Activated CD4-positive, alpha-beta T cell treated with anti-CD3 and anti-CD28 coated beads, Interleukin-2, amount 10 ng/mL, durations not matched to agents 24 days and 14 days (primary cell): ENCODE results near the gene IL17C. TPM values are rescaled to one million over a fixed set of nuclear protein-coding genes. Genes with fewer than 3 reads are reported as not detected.

Experiments
- DNase-seq: peaks from one replicate; pipeline ENCODE4 v3.0.0; 2022
- H3K27ac Mint-ChIP-seq: one replicate; pipeline ENCODE4 v1.8.0; 2022; ENCODE audit warnings: mild to moderate bottlenecking, mixed read lengths
- H3K27me3 Mint-ChIP-seq: one replicate; pipeline ENCODE4 v1.8.0; 2022; ENCODE audit warnings: mixed read lengths
- H3K36me3 Mint-ChIP-seq: one replicate; pipeline ENCODE4 v1.8.0; 2022; ENCODE audit warnings: low read depth, mild to moderate bottlenecking, mixed read lengths
- H3K4me1 Mint-ChIP-seq: one replicate; pipeline ENCODE4 v1.8.0; 2021; ENCODE audit warnings: mixed read lengths
- H3K4me3 Mint-ChIP-seq: one replicate; pipeline ENCODE4 v1.8.0; 2022; ENCODE audit warnings: mild to moderate bottlenecking, moderate library complexity, mixed read lengths
- H3K9me3 Mint-ChIP-seq: one replicate; pipeline ENCODE4 v1.8.0; 2021; ENCODE audit warnings: mixed read lengths
- intact Hi-C: fragments of 100-400 bp; cut with micrococcal nuclease; formaldehyde crosslinking; loops from one replicate; pipeline ENCODE4 v1.15.1; 2023
- total RNA-seq: library from RNA; stranded (reverse); gene quantifications from 2 replicates; pipeline ENCODE4 v1.2.3, GENCODE V29; 2022

The IL17C gene
- total RNA-seq, 1 donor from 2014 or later, result not detected

DNA sequence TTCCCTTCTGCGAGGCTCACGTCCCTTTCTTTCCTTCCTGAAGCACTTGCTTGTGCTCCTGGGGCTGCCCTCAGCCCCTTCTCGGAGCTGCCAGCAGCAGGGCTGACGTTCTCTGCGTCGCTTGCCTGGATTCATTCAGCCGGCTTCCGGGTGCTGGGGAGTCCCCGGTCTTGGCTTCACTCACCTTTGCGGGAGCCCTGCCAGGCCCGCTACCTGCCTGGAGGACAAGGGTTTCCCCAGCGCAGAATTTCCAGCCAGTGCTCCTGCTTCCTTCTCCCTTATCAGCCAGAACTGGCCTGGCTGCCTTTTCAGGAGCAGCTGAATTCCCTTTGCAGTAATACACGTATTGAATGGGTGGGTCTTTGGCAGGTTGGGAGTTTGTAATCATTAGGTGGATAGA is 22.1 kb upstream of the IL17C start:
- intact Hi-C loops, result no loop called here
- DNase-seq, result no peak
- H3K27ac Mint-ChIP-seq, result no peak overlapping the region
- H3K9me3 Mint-ChIP-seq, result no peaks in the 10 kb centered on the region
- peaks cover 17% of the 10 kb centered on the region for H3K4me1 Mint-ChIP-seq
- peaks cover 24% of the 10 kb centered on the region for H3K36me3 Mint-ChIP-seq
- H3K4me3 Mint-ChIP-seq, result no peak overlapping the region
- H3K27me3 Mint-ChIP-seq, result no peaks in the 10 kb centered on the region

DNA sequence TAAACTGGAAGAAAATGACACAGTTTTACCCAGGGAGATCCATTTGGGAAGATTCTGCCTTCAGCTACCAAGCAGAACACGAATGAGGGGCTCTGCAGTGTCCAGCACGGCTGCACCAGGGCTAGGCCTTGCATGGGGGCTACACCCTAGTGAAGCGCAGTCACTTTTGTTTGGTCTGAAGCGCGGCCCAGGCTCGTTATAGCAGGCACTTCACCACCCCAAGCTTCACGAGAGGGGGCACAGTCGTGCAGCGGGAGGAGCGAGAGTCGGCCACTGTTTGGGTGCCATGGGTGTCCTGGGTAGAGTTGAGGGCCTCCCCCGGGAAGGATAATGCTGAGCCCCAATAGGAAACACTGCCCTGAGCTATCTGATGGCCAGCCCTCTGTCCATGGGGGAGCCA is 21.6 kb upstream of the IL17C start:
- H3K36me3 Mint-ChIP-seq, result peaks cover 24% of the 10 kb centered on the region

DNA sequence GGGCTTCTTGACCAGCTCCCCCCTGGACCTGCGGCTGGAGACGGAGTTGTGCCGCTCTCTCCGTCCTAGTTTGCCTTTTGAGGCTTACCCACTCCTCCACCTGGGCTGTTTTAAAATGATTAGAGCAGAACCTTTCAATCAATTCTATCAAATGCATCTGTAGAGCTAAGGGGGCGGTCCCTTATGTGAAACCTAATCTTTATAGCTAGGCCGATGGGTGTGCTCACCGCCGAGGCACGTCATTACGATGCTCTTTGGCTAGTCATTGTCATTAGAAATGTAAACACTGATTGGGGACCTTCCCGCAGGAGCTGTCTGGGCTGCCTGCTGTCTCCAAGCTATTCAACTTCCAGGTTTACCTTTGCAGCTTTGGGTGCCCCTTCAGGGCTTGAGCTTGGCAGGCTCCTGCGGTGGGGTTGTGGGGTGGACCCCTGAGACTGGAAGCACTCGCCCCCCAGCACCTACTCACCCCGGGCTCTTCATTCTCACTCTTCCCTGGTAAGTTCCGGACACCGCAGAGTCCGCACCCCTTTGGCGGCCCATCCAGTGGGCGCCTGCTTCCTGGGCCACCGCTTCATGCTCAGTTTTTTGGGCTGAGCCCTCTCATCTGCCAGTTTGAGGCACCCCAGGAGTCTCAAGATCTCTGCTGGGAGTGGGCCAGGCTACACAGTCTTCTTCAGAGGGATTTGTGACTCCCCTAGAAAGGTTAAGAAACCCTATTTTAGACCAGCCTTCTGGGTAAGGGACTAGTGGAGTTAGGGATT is 20.9 kb upstream of the IL17C start:
- no peak for DNase-seq
- H3K9me3 Mint-ChIP-seq, result no peaks in the 10 kb centered on the region
- H3K4me1 Mint-ChIP-seq, result peaks cover 17% of the 10 kb centered on the region
- H3K27me3 Mint-ChIP-seq, result no peaks in the 10 kb centered on the region
- peaks cover 26% of the 10 kb centered on the region for H3K36me3 Mint-ChIP-seq
- no peak overlapping the region for H3K27ac Mint-ChIP-seq
- intact Hi-C loops, result no loop called here
- no peak overlapping the region for H3K4me3 Mint-ChIP-seq

More for the DNA sequence above, 21.6 kb upstream of the IL17C start:
- no peak for DNase-seq
- Mint-ChIP-seq H3K9me3 (no peaks in the 10 kb centered on the region), H3K4me1 (peaks cover 17% of the 10 kb centered on the region), H3K27ac (no peak overlapping the region), H3K4me3 (no peak overlapping the region), H3K27me3 (no peaks in the 10 kb centered on the region)
- intact Hi-C loops, result no loop called here

DNA sequence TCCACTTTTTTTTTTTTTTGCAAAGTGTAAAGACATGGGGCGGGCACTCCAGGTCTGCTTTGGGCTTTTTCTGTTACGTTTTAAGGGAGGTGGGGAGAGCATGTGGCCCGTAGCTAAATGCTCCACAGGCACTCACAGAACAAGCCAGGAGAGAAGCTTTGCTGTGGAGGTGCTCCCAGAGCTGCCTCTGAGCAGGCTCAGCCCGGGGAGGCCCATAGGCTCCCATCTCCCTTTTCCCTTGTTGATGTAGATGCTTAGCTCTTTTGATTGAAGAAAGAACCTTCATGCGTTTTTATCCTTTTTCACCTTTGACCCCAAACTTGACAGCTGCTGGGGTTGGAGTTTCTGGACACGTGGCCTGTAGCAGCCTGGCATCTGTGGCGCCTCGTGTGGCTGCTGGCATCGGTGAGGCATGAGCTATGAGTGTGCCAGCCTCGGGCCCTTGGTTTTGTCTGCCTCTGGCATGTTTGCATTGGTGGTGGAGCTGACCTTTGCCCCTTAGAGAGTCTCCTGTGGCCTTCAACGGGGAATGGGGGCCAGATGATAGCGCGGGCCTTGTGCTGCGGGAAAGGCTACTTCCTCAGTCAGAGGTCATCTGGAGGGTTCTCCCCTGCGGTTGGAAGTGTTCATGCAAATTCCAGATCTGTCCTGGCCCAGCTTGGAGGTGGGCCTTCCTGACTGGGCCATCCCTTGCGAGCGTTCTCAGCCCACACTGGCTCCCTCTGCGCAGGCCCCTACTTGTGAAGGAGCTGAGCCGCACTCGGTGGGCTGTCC is 20.0 kb upstream of the IL17C start:
- no peaks in the 10 kb centered on the region for H3K27me3 Mint-ChIP-seq
- H3K4me1 Mint-ChIP-seq, result peaks cover 17% of the 10 kb centered on the region
- H3K27ac Mint-ChIP-seq, result no peak overlapping the region
- no peaks in the 10 kb centered on the region for H3K9me3 Mint-ChIP-seq
- H3K36me3 Mint-ChIP-seq, result peaks cover 26% of the 10 kb centered on the region
- H3K4me3 Mint-ChIP-seq, result no peak overlapping the region
- intact Hi-C loops, result no loop called here
- no peak for DNase-seq

DNA sequence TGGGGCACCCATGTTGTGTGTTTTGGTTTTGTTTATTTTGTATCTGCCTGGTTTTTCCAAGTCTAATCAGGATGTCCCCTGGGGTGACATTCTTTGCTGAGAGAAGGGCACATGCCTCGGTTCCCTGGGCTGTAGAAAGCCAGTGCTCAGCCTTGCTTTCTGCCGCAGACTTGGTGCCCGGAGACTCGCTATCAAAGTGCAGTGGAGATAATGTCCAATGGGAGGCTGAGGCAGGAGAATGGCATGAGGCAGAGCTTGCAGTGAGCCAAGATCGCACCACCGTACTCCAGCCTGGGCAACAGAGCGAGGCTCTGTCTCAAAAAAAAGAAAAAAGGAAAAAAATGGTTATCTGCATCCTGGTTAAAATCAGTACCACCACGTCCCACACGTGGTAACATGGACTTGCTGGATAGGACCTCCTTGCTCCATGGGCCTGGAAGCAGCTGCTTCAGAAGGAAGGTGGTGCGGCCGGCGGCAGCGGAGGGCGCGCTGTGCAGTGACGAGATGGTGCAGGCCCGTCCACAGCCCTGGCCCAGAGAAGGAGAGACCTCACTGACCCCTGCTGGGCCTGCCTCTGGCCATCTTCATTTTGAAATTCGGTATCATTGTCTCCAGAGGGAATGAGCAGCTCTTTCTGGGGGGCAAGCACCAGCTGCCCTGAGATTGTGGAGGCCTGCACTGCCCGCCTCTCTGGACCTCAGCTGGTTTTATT is 19.3 kb upstream of the IL17C start:
- Mint-ChIP-seq H3K4me1 (peaks cover 17% of the 10 kb centered on the region), H3K4me3 (no peak overlapping the region), H3K27ac (peak overlapping the region; percentile 66), H3K27me3 (no peaks in the 10 kb centered on the region), H3K36me3 (peaks cover 29% of the 10 kb centered on the region), H3K9me3 (no peaks in the 10 kb centered on the region)
- no peak for DNase-seq
- intact Hi-C loops, result no loop called here

DNA sequence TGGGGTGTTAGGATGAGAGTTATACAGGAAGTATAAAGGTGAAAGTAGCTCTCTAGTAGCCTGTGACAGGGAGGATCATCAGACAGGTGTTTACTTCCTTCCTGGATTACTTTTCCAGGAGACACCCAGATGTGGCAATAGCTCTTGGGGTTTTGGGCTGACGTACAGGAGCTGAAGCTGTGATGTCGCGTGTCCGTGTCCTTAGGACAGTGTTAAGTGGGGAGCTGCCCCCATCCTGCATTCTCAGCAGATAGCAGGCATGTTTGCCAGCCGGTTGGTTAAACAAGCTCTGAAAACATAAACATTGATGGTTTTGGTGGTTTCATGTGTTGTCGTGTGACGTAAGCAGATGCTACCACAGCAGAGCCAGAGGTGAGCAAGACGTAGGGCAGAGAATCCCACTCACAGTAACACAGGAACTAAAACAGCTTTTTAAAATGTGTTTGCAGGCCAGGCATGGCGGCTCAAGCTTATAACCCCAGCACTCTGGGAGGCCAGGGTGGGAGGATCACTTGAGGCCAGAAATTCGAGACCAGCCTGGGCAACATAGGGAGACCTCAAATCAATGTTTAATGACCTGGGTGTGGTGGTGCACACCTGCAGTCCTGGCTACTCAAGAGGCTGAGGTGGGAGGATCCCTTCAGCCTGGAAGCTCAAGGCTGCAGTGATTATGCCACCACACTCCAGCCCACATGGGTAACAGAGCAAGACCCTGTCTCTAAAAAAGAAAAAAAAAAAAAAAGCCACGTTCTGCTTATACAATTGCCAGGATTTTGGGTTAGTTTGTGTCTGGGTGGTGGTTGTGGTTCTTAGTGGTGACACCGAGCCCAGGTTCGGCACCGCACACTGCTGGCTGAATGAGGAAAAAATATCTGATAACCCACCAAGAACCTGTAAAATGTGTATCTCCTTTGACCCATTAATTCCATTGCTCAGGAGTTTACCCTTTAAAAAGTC is 18.2 kb upstream of the IL17C start:
- H3K4me1 Mint-ChIP-seq, result peaks cover 17% of the 10 kb centered on the region
- DNase-seq, result peak; percentile 87
- peak overlapping the region; percentile 81 for H3K27ac Mint-ChIP-seq
- no peaks in the 10 kb centered on the region for H3K27me3 Mint-ChIP-seq
- H3K4me3 Mint-ChIP-seq, result peak overlapping the region; percentile 38
- H3K9me3 Mint-ChIP-seq, result no peaks in the 10 kb centered on the region
- H3K36me3 Mint-ChIP-seq, result peaks cover 27% of the 10 kb centered on the region
- intact Hi-C loops, result loop anchor here (1.0 kb wide), 1 partner anchor 31 kb away; the partner anchor contains the start of gene CYBA

DNA sequence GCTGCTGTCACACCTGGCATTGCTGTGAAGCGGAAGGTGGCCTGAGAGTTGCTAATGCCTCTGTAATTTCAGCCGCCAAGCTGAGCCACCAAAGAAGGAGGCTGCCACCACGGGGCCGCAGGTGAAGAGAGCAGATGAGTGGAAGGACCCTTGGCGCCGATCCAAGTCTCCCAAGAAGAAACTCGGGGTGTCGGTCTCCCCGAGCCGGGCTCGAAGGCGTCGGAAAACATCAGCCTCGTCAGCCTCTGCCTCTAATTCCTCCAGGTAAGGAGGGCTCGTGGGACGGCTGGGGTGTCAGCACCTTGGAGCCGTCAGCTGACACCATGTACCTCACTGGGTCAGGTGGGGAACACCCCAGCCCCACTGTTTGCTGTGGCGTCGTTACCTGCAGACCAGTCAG is 16.2 kb upstream of the IL17C start:
- H3K4me3 Mint-ChIP-seq, result no peak overlapping the region
- no peak overlapping the region for H3K27ac Mint-ChIP-seq
- DNase-seq, result no peak
- no peaks in the 10 kb centered on the region for H3K9me3 Mint-ChIP-seq
- peaks cover 37% of the 10 kb centered on the region for H3K36me3 Mint-ChIP-seq
- intact Hi-C loops, result no loop called here
- H3K27me3 Mint-ChIP-seq, result no peaks in the 10 kb centered on the region
- peaks cover 17% of the 10 kb centered on the region for H3K4me1 Mint-ChIP-seq

DNA sequence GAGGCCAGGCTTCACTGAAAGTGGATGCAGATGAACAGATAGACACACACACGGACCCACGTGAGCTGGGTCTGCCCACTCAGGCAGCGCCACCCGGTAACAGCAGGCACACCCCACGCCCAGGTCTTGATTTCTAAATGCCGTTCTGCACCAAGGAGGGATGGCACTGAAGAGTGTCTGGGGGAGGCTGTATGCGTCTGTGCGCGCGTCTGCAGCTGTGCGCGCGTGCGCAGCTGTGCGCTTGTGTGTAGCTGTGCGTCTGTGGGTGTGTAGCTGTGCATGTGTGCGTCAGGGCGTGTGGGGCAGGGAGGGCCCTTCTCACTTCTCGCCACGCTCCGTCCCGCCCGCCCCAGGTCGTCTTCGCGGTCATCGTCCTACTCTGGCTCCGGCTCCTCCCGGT is 15.5 kb upstream of the IL17C start:
- Mint-ChIP-seq H3K4me3 (no peak overlapping the region), H3K36me3 (peaks cover 43% of the 10 kb centered on the region), H3K9me3 (no peaks in the 10 kb centered on the region), H3K27me3 (no peaks in the 10 kb centered on the region), H3K27ac (no peak overlapping the region), H3K4me1 (peaks cover 17% of the 10 kb centered on the region)
- intact Hi-C loops, result no loop called here
- DNase-seq, result no peak

DNA sequence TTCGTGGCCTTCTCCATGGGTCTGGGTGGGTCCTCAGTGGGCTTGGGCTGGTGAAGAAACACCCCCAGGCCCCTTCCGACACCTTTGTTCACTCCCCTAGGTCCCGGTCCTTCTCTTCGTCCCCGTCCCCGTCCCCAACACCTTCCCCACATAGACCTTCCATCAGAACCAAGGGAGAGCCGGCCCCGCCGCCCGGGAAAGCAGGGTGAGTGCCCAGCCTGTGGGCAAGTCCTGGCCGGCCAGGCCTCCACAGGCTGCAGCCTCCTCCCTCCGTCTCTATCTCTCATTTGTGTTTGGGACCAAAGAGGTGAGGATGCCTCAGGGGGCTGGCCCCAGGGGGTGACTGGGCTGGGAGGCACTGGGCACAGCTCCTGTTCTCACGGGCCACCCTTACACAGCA is 14.5 kb upstream of the IL17C start:
- Mint-ChIP-seq H3K36me3 (peaks cover 44% of the 10 kb centered on the region), H3K27ac (no peak overlapping the region), H3K27me3 (no peaks in the 10 kb centered on the region), H3K4me1 (peaks cover 16% of the 10 kb centered on the region), H3K9me3 (no peaks in the 10 kb centered on the region), H3K4me3 (no peak overlapping the region)
- intact Hi-C loops, result no loop called here
- no peak for DNase-seq

DNA sequence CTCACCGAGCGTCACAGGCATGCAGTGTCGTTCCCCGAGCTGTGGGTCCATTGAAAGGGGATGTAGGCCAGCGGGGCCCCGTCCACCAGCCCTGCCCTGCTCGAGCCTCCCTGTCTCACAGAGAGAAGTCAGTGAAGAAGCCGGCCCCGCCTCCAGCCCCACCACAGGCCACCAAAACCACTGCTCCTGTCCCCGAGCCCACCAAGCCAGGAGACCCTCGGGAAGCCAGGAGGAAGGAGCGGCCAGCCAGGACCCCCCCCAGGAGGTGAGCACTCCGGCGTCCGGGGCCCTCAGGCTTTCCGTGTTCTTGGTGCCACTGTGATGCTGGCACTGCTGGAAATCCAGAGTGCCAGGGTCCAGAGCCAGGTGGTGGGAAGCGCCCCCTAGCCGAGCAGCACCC is 13.9 kb upstream of the IL17C start:
- intact Hi-C loops, result no loop called here
- Mint-ChIP-seq H3K36me3 (peaks cover 46% of the 10 kb centered on the region), H3K9me3 (no peaks in the 10 kb centered on the region), H3K4me1 (peaks cover 10% of the 10 kb centered on the region), H3K4me3 (no peak overlapping the region), H3K27me3 (no peaks in the 10 kb centered on the region), H3K27ac (no peak overlapping the region)
- no peak for DNase-seq

DNA sequence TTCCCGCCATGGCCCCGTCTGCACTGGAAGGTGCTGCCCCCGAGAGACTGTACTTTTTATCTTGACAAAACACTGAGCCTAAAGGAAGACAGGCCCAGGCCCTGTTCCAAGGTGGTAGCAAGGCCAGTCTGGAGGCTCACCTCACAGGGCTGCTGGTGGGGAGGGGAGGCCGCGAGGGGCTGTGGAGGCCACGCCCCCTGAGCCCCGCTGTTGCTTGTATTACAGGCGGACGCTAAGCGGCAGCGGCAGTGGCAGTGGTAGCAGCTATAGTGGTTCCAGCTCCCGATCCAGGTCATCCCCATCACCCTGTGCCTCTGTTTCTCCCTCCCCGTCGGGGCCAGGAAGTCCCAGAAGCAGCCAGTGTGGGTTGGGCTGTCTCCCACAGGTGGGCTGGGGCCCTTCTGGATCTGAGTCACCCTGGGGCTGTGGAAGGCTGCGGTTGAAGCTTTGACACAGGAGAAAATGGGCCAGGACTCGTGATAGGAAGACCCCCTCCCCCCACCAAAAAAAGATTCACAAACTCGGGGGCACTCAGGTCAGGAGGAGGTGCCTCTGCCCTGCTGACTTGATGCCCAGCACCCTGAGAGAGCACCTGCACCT is 13.3 kb upstream of the IL17C start:
- Mint-ChIP-seq H3K27ac (no peak overlapping the region), H3K4me3 (no peak overlapping the region), H3K36me3 (peaks cover 44% of the 10 kb centered on the region), H3K4me1 (peaks cover 4% of the 10 kb centered on the region), H3K9me3 (no peaks in the 10 kb centered on the region), H3K27me3 (no peaks in the 10 kb centered on the region)
- intact Hi-C loops, result no loop called here
- DNase-seq, result no peak

DNA sequence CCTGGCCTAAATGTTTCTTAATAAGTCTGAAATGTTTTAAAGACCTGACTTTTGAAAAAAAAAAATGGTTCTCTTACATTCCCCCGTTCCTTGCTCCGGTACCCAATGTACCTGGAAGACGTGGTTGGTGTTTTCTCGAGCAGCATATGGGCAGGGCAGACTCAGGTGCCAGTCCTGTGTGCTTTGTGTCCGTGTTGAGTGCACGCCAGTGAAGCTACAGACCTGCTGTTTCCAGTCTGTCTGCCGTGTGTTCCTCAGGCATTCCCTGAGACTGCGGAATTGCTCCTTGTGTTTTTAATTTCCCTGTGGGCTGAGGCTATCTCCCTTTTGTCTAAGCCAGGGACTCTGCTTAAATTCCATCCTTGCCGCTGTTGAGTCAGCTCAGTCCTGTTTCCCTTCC is 11.7 kb upstream of the IL17C start:
- no peaks in the 10 kb centered on the region for H3K9me3 Mint-ChIP-seq
- intact Hi-C loops, result no loop called here
- no peak overlapping the region for H3K27ac Mint-ChIP-seq
- no peak overlapping the region for H3K4me3 Mint-ChIP-seq
- DNase-seq, result no peak
- H3K27me3 Mint-ChIP-seq, result no peaks in the 10 kb centered on the region
- no peaks in the 10 kb centered on the region for H3K4me1 Mint-ChIP-seq
- peaks cover 48% of the 10 kb centered on the region for H3K36me3 Mint-ChIP-seq
